ENCODE results near the gene SUSD3.

The SUSD3 gene

GRCh38 chr9:93030642-93031628 is 27.6 kb upstream of the SUSD3 start:
- no peak for DNase-seq

GRCh38 chr9:93031629-93032430 is 26.7 kb upstream of the SUSD3 start:
- DNase-seq = no peak

GRCh38 chr9:93032545-93032944 is 26.0 kb upstream of the SUSD3 start:
- no peak for DNase-seq

GRCh38 chr9:93033531-93033930 is 25.0 kb upstream of the SUSD3 start:
- peak in 1 of 3 experiments; percentile 55 for DNase-seq

GRCh38 chr9:93035106-93035660 is 23.3 kb upstream of the SUSD3 start:
- DNase-seq = no peak

GRCh38 chr9:93035821-93036351 is 22.6 kb upstream of the SUSD3 start:
- no peak for DNase-seq

- DNase-seq = no peak
Observed at GRCh38 chr9:93036887-93037475, 21.5 kb upstream of the SUSD3 start.

- no peak for DNase-seq
Observed at GRCh38 chr9:93037476-93037971, 21.0 kb upstream of the SUSD3 start.

GRCh38 chr9:93038918-93039317 is 19.6 kb upstream of the SUSD3 start:
- no peak for DNase-seq

- no peak for DNase-seq
Observed at GRCh38 chr9:93039456-93039855, 19.0 kb upstream of the SUSD3 start.

GRCh38 chr9:93039976-93040375 is 18.5 kb upstream of the SUSD3 start:
- no peak for DNase-seq

GRCh38 chr9:93040409-93040808 is 18.1 kb upstream of the SUSD3 start:
- no peak for DNase-seq

- no peak for DNase-seq
Observed at GRCh38 chr9:93041108-93041802, 17.2 kb upstream of the SUSD3 start.

- DNase-seq = no peak
Observed at GRCh38 chr9:93043122-93043521, 15.4 kb upstream of the SUSD3 start.

- no peak for DNase-seq
Observed at GRCh38 chr9:93045521-93045920, 13.0 kb upstream of the SUSD3 start.

- no peak for DNase-seq
Observed at GRCh38 chr9:93048566-93049448, 9.7 kb upstream of the SUSD3 start.

- DNase-seq = no peak
Observed at GRCh38 chr9:93049491-93049890, 9.0 kb upstream of the SUSD3 start.

- no peak for DNase-seq
Observed at GRCh38 chr9:93050231-93050630, 8.3 kb upstream of the SUSD3 start.

GRCh38 chr9:93051680-93052089 is 6.8 kb upstream of the SUSD3 start:
- no peak for DNase-seq

GRCh38 chr9:93052791-93053540 is 5.5 kb upstream of the SUSD3 start:
- DNase-seq = peak in 2 of 3 experiments; percentile 18 to 61
